Left ventricle myocardium superior (tissue), 1 donor: ENCODE measurements around the gene CCNB1IP1. TPM values are rescaled to one million over a fixed set of nuclear protein-coding genes. Genes with fewer than 3 reads are reported as not detected.
"Not testable (repeated sequence)": the region's sequence is repeated elsewhere in the genome, so short reads cannot be mapped to it uniquely, and the experiment has no call there.

ENCODE experiments used
- ATAC-seq: fragments of 200-7000 bp; cut with Tn5 transposase; one replicate; pipeline ENCODE4 v1.9.1; 2020; ENCODE audit warnings: mild to moderate bottlenecking, moderate library complexity
- DNase-seq: peaks from one replicate; pipeline ENCODE4 v3.0.0-alpha.2; 2020
- intact Hi-C: fragments of 100-400 bp; cut with micrococcal nuclease; formaldehyde crosslinking; loops from one replicate; pipeline ENCODE4 v1.11.0; 2022
- total RNA-seq: library from RNA; stranded (reverse); fragmentation: NEBNext Ultra II Directional; extraction: Animal tissue kit (Norgen Biotek cat#: 25700); gene quantifications from one replicate; pipeline ENCODE4 v1.2.1, GENCODE V29; 2021
- donor health status: DM: no; HTN: yes; CAD: no; lungs with severe emphysema.

Gene CCNB1IP1
- total RNA-seq, 1 donor from 2014 or later, result 43.9 TPM

DNA sequence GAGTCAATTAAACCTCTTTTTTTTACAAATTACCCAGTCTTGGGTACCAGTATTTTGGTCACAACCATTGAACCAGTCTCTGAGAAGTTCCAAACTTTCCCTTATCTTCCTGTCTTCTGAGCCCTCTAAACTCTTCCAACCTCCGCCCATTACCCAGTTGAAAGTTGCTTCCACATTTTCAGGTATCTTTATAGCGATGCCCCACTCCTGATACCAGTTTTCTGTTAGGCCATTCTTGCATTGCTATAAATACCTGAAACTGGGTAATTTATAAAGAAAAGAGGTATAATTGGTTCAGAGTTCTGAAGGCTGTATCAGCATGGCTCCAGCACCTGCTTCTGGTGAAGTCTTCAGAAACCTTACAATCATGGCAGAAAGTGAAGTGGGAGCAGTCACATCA lies 59.0 kb downstream of the CCNB1IP1 start:
- intact Hi-C loops, result no loop called here

DNA sequence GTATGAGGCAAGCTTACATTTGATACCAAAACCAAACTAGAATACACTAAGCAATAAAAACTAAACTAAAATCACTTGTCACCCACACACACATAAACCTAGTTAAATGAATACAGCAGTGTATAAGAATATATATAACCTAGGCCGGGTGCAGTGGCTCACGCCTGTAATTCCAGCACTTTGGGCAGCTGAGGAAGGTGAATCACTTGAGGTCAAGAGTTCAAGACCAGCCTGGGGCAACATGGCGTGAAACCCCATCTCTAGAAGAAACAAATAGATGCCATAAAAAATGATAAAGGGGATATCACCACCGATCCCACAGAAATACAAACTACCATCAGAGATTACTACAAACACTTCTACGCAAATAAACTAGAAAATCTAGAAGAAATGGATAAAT lies 68.7 kb downstream of the CCNB1IP1 start:
- ATAC-seq, intact Hi-C loops, DNase-seq: not testable (repeated sequence)

More for the DNA sequence above, 59.0 kb downstream of the CCNB1IP1 start:
- no peak for ATAC-seq
- no peak for DNase-seq

DNA sequence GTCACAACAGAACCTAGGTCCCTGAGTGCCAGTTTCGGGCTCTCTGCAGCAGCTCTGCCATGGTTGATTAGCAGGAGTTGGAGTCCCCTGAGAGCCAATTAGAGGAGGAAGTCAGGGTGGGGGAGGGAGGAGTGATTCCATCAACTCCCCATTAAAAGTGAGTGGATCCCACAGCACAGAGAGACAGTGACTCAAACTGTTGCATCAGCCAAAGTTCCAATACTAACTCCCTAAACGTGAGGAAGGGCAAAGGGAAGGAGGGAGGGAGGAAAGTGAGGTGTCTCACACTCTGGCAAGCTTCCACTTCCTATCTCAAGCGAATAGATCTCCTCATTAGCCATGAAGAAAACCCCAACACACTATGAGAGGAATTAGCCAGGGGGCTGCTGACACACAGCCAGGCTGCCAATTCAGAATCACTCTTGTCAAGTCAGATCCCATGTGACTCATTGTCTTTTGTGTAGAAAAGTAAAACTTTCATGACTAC lies 70.4 kb downstream of the CCNB1IP1 start:
- intact Hi-C loops, result no loop called here
- ATAC-seq (no peak), DNase-seq (no peak)

Other genes starting within 250 kb of the CCNB1IP1 start
- not detected for gene OR4K17, start 222.5 kb downstream of the CCNB1IP1 start, total RNA-seq
- not detected for gene OR4N5, start 194.5 kb downstream of the CCNB1IP1 start, total RNA-seq
- gene OR11G2, start 142.4 kb downstream of the CCNB1IP1 start, total RNA-seq, result not detected
- gene OR11H6, start 109.6 kb downstream of the CCNB1IP1 start, total RNA-seq, result not detected
- not detected for gene OR11H7, start 104.3 kb downstream of the CCNB1IP1 start, total RNA-seq
- gene OR11H4, start 94.0 kb downstream of the CCNB1IP1 start, total RNA-seq, result not detected
- 11.8 TPM for gene TTC5, start 27.3 kb downstream of the CCNB1IP1 start, total RNA-seq
- gene PARP2, start 10.4 kb upstream of the CCNB1IP1 start, total RNA-seq, result 17.5 TPM
- gene TEP1, start 80.2 kb upstream of the CCNB1IP1 start, total RNA-seq, result 10.5 TPM
- 0.77 TPM for gene KLHL33, start 102.9 kb upstream of the CCNB1IP1 start, total RNA-seq
- gene OSGEP, start 121.5 kb upstream of the CCNB1IP1 start, total RNA-seq, result 15.3 TPM
- gene APEX1, start 121.9 kb upstream of the CCNB1IP1 start, total RNA-seq, result 68.2 TPM
- 17.7 TPM for gene PIP4P1, start 128.2 kb upstream of the CCNB1IP1 start, total RNA-seq
- gene PNP, start 136.1 kb upstream of the CCNB1IP1 start, total RNA-seq, result 6.5 TPM
- gene RNASE10, start 172.3 kb upstream of the CCNB1IP1 start, total RNA-seq, result 0.22 TPM
- not detected for gene RNASE9, start 227.8 kb upstream of the CCNB1IP1 start, total RNA-seq